SU-DHL-6 (cell line): ENCODE data around the gene AMMECR1.

ENCODE experiments used
- H2AFZ ChIP-seq: fragments of 200-600 bp; sonication (generic); 2 replicates; pipeline ENCODE4 v1.6.1; 2014; ENCODE audit warnings: low read depth, mild to moderate bottlenecking, moderate library complexity, mixed read lengths, antibody characterized with exemption, low read length; ENCODE audit not compliant: severe bottlenecking
- H3F3A ChIP-seq: fragments of 200-600 bp; shearing (Covaris generic); 2 replicates; pipeline ENCODE4 v1.6.0; 2016; ENCODE audit warnings: antibody characterized with exemption, mild to moderate bottlenecking; ENCODE audit not compliant: insufficient read depth
- H3K27ac ChIP-seq: fragments of 200-600 bp; sonication (generic); 2 replicates; pipeline ENCODE4 v1.5.1; 2016; ENCODE audit warnings: low read depth, mild to moderate bottlenecking, low read length, moderate library complexity, mixed read lengths
- H3K27me3 ChIP-seq: fragments of 200-600 bp; sonication (generic), shearing (Covaris generic); 2 replicates; pipeline ENCODE4 v1.6.0; 2014; ENCODE audit warnings: mild to moderate bottlenecking, low read length
- H3K36me3 ChIP-seq: fragments of 200-600 bp; sonication (generic); 2 replicates; pipeline ENCODE4 v1.6.1; 2014; ENCODE audit warnings: mild to moderate bottlenecking, low read length, mixed read lengths
- H3K4me2 ChIP-seq: fragments of 300-600, 200-600 bp; shearing (Covaris generic), sonication (generic); 2 replicates; pipeline ENCODE4 v1.6.0; 2014; ENCODE audit warnings: low read length, low read depth, mild to moderate bottlenecking; ENCODE audit not compliant: poor library complexity, severe bottlenecking
- H3K4me3 ChIP-seq: fragments of 200-600 bp; sonication (generic); 2 replicates; pipeline ENCODE4 v1.5.1; 2014; ENCODE audit warnings: antibody characterized with exemption, low read length, mild to moderate bottlenecking, mixed read lengths; ENCODE audit not compliant: insufficient read depth, poor library complexity, severe bottlenecking
- H3K79me2 ChIP-seq: fragments of 200-600 bp; sonication (generic); 2 replicates; pipeline ENCODE4 v1.6.1; 2014; ENCODE audit warnings: mild to moderate bottlenecking, low read length, moderate library complexity; ENCODE audit not compliant: insufficient read depth
- H3K9ac ChIP-seq: fragments of 200-600 bp; sonication (generic); 2 replicates; pipeline ENCODE4 v1.7.0; 2014; ENCODE audit warnings: mild to moderate bottlenecking, low read length
- H3K9me2 ChIP-seq: fragments of 200-600 bp; sonication (generic); replicated peaks from 2 replicates; pipeline ENCODE4 v1.6.1; 2014; ENCODE audit warnings: low read length; ENCODE audit not compliant: insufficient read depth
- H3K9me3 ChIP-seq: fragments of 200-600 bp; sonication (generic); 2 replicates; pipeline ENCODE4 v1.6.1; 2014; ENCODE audit warnings: low read length, mixed read lengths; ENCODE audit not compliant: insufficient read depth
- H4K20me1 ChIP-seq: fragments of 200-600 bp; sonication (generic); 2 replicates; pipeline ENCODE4 v1.6.1; 2014; ENCODE audit warnings: low read depth, mild to moderate bottlenecking, antibody characterized with exemption, low read length, moderate library complexity, mixed read lengths
- CTCF ChIP-seq: fragments of 200-600 bp; sonication (generic); IDR thresholded peaks from one replicate; pipeline ENCODE4 v1.5.1; 2017; ENCODE audit warnings: antibody characterized with exemption, mild to moderate bottlenecking, low read length, moderate library complexity; ENCODE audit not compliant: insufficient read depth, poor library complexity, severe bottlenecking
- EZH2phosphoT487 ChIP-seq: fragments of 200-600 bp; sonication (generic), shearing (Covaris generic); conservative IDR thresholded peaks from 2 replicates; pipeline ENCODE4 v1.6.1; 2018; ENCODE audit warnings: mild to moderate bottlenecking, antibody characterized with exemption, low read length, moderate library complexity, mixed read lengths

Gene AMMECR1

GRCh38 chrX:110222497-110223257, 95.2 kb downstream of the AMMECR1 start:
- no peaks in the 10 kb centered on the region for H3F3A ChIP-seq
- H3K27me3 ChIP-seq = no peaks in the 10 kb centered on the region
- TF ChIP-seq EZH2phosphoT487 (no peak), CTCF (no peak)
- H3K9me3 ChIP-seq = no peaks in the 10 kb centered on the region
- no peak overlapping the region for H3K4me2 ChIP-seq
- H3K9ac ChIP-seq = no peak overlapping the region
- H3K27ac ChIP-seq = no peak overlapping the region
- H3K79me2 ChIP-seq = no peaks in the 10 kb centered on the region
- no peak overlapping the region for H3K4me3 ChIP-seq
- no peaks in the 10 kb centered on the region for H4K20me1 ChIP-seq
- no peak overlapping the region for H2AFZ ChIP-seq
- no peaks in the 10 kb centered on the region for H3K9me2 ChIP-seq
- no peaks in the 10 kb centered on the region for H3K36me3 ChIP-seq

- Histone ChIP-seq H4K20me1 (no peaks in the 10 kb centered on the region), H3K4me2 (no peak overlapping the region), H3F3A (no peaks in the 10 kb centered on the region), H3K4me3 (no peak overlapping the region), H3K27me3 (no peaks in the 10 kb centered on the region), H3K79me2 (no peaks in the 10 kb centered on the region), H3K9me2 (no peaks in the 10 kb centered on the region), H3K9ac (no peak overlapping the region), H3K36me3 (no peaks in the 10 kb centered on the region), H2AFZ (no peak overlapping the region), H3K9me3 (no peaks in the 10 kb centered on the region), H3K27ac (no peak overlapping the region)
- no peak for TF ChIP-seq EZH2phosphoT487
- TF ChIP-seq CTCF = no peak
Measured at GRCh38 chrX:110219920-110220319, 98.0 kb downstream of the AMMECR1 start.

- H3K27me3 ChIP-seq = no peaks in the 10 kb centered on the region
- no peaks in the 10 kb centered on the region for H3K9me3 ChIP-seq
- H3K79me2 ChIP-seq = no peaks in the 10 kb centered on the region
- no peak overlapping the region for H3K27ac ChIP-seq
- no peak for TF ChIP-seq EZH2phosphoT487
- no peak overlapping the region for H2AFZ ChIP-seq
- H3K4me3 ChIP-seq = no peak overlapping the region
- H3K9ac ChIP-seq = no peak overlapping the region
- no peak overlapping the region for H3K4me2 ChIP-seq
- no peaks in the 10 kb centered on the region for H3K36me3 ChIP-seq
- H3K9me2 ChIP-seq = no peaks in the 10 kb centered on the region
- H3F3A ChIP-seq = no peaks in the 10 kb centered on the region
- no peaks in the 10 kb centered on the region for H4K20me1 ChIP-seq
Measured at GRCh38 chrX:110218591-110218990, 99.3 kb downstream of the AMMECR1 start.

GRCh38 chrX:110216027-110216426, 101.9 kb downstream of the AMMECR1 start:
- Histone ChIP-seq H3F3A (no peaks in the 10 kb centered on the region), H3K4me2 (no peak overlapping the region), H3K9ac (no peak overlapping the region), H4K20me1 (no peaks in the 10 kb centered on the region), H3K27me3 (no peaks in the 10 kb centered on the region), H3K4me3 (no peak overlapping the region), H3K79me2 (no peaks in the 10 kb centered on the region), H3K9me3 (no peaks in the 10 kb centered on the region), H3K36me3 (no peaks in the 10 kb centered on the region), H3K9me2 (no peaks in the 10 kb centered on the region), H2AFZ (no peak overlapping the region), H3K27ac (no peak overlapping the region)
- TF ChIP-seq EZH2phosphoT487 = no peak
- TF ChIP-seq CTCF = no peak
